Activated effector memory CD4-positive, alpha-beta T cell treated with anti-CD3 and anti-CD28 coated beads, Interleukin-2, amount 50 U/mL, for 16 hours (primary cell): ENCODE results near the gene DBF4B.
"Not testable (repeated sequence)": the region's sequence is repeated elsewhere in the genome, so short reads cannot be mapped to it uniquely, and the experiment has no call there.

Experiments
- DNase-seq: peaks from one replicate; pipeline ENCODE4 v3.0.0-alpha.2; 2020

Gene DBF4B

GRCh38 chr17:44708401-44709263 lies at the start of gene DBF4B:
Gene DBF4B (plus strand): TSS chr17:44708665. CDS start chr17:44708821, 156 bp downstream.
- peak; percentile 92 for DNase-seq

- no peak for DNase-seq
These were observed 46.6 kb upstream of the DBF4B start for GRCh38 chr17:44661835-44662234.

GRCh38 chr17:44663095-44663494 lies 45.4 kb upstream of the DBF4B start:
- no peak for DNase-seq

GRCh38 chr17:44664867-44665266 lies 43.6 kb upstream of the DBF4B start:
- no peak for DNase-seq

- DNase-seq = no peak
These were observed 42.5 kb upstream of the DBF4B start for GRCh38 chr17:44666006-44666405.

GRCh38 chr17:44672479-44673093 lies 35.9 kb upstream of the DBF4B start:
- DNase-seq = no peak

- no peak for DNase-seq
These were observed 34.6 kb upstream of the DBF4B start for GRCh38 chr17:44673893-44674292.

- no peak for DNase-seq
These were observed 31.3 kb upstream of the DBF4B start for GRCh38 chr17:44677136-44677535.

GRCh38 chr17:44683303-44683702 lies 25.2 kb upstream of the DBF4B start:
- not testable (repeated sequence) for DNase-seq

- DNase-seq = no peak
These were observed 20.7 kb upstream of the DBF4B start for GRCh38 chr17:44687756-44688155.

- DNase-seq = no peak
These were observed 20.3 kb upstream of the DBF4B start for GRCh38 chr17:44688200-44688599.

- no peak for DNase-seq
These were observed 19.6 kb upstream of the DBF4B start for GRCh38 chr17:44688675-44689476.

- DNase-seq = peak; percentile 97
These were observed 18.8 kb upstream of the DBF4B start, which contains the start of gene CCDC43 for GRCh38 chr17:44689477-44690217. Gene CCDC43 (minus strand): TSS chr17:44689776. CDS start chr17:44689753, 23 bp downstream.

GRCh38 chr17:44690746-44691306 lies 17.6 kb upstream of the DBF4B start:
- DNase-seq = not testable (repeated sequence)

GRCh38 chr17:44693609-44694008 lies 14.9 kb upstream of the DBF4B start:
- no peak for DNase-seq

- not testable (repeated sequence) for DNase-seq
These were observed 8.2 kb upstream of the DBF4B start for GRCh38 chr17:44700288-44700687.

- no peak for DNase-seq
These were observed 587 bp upstream of the DBF4B start for GRCh38 chr17:44707755-44708400.

GRCh38 chr17:44719444-44719843 lies 11.0 kb downstream of the DBF4B start:
- no peak for DNase-seq

GRCh38 chr17:44722254-44722653 lies 13.8 kb downstream of the DBF4B start:
- no peak for DNase-seq

- not testable (repeated sequence) for DNase-seq
These were observed 17.7 kb downstream of the DBF4B start for GRCh38 chr17:44726121-44726520.

GRCh38 chr17:44733753-44734152 lies 25.3 kb downstream of the DBF4B start:
- DNase-seq = no peak

GRCh38 chr17:44734272-44734671 lies 25.8 kb downstream of the DBF4B start:
- no peak for DNase-seq
